ENCODE data around the gene IDI1.
"Not testable (repeated sequence)": the region's sequence is repeated elsewhere in the genome, so short reads cannot be mapped to it uniquely, and the experiment has no call there.

IDI1 gene

GRCh38 chr10:1063232-1063865, 14.4 kb upstream of the IDI1 start:
- peak in 3 of 4 experiments; percentile 45 to 55 (median 46) for DNase-seq

GRCh38 chr10:1061930-1062774, 13.2 kb upstream of the IDI1 start:
- no peak for DNase-seq

DNA sequence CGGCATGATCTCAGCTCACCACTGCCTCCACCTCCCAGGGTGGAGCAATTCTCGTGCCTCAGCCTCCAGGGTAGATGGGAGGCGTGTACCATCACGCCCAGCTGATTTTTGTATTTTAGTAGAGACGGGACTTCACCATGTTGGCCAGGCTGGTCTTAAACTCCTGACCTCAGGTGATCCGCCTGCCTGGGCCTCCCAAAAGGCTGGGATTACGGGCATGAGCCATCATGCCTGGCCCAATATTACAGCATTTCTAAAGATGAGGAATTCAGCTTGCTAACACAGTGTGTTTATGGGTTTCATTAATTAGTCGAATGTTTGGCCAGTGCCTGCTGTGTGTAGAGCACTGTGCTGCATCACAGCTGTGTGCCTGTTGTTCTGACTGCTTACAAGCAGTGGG, 11.0 kb upstream of the IDI1 start:
- no peak for DNase-seq

DNA sequence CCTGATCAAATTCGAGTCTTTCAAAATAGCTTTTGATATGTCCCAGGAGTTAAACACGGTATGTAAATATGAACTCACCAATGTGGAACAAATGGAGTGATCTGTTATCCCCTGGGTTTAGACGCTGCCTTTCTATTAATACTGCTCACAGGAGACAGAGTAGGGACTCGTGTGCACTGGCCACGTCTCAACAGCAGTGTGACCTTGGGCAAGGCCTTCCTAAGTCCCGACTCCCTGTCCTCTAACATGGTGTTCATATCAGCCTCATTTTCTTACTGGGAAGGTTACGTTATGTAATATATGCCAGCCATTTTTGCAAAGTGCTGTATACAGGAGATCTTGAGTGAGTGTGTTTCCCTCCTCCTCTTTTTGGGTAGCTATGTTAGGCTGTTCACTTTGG, 9.1 kb upstream of the IDI1 start:
- DNase-seq = no peak

DNA sequence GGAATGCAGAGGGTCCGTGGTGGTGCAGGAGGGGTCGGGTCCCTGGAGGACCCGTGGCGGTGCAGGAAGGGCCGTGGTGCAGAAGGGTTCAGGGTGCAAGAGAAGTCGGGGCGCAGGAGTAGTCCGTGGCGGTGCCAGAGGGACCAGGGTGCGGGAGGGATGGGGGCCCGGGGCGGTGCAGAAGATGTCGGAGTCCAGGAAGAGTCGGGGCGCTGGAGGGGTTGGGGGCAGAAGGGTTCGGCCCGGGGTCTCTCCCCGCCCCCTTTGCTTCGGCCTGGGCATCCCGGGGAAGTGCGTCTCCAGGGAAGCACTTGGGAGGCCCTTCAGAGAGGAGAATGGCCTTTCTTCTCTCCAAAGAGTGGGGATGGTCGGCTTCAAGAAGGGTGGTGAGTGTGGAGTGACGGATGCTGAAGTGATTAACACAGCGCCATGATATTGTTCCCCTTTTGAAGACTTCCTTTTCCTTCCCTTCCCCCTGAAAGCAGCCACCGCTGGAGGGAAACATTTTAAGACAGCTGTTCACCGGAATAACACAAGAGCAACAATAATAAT, 8.3 kb upstream of the IDI1 start:
- peak; percentile 75 to 87 (median 82) for DNase-seq

- DNase-seq = peak; percentile 89 to 95 (median 92)
Measured at GRCh38 chr10:1056326-1057105, 7.6 kb upstream of the IDI1 start, which contains the start of gene WDR37. TSS of gene WDR37 (plus strand) at chr10:1056385. CDS start at chr10:1072156, 15,771 bp downstream.

DNA sequence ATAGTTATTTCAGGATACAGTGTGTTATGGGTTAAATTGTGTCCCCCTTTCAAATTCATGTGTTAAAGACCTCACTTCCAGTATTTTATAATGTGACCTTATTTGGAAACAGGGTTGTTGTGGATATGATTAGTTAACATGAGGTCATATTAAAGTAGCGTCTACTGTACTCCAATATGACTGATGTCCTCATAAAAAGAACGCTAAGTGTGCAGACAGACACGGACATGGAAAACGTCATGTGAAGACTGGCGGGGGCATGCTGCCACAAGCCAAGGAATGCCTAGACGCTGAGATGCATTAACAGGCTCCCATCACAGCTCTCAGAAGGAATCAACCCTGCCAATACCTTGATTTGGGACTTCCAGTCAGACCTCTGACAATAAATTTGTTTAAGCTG, 5.8 kb upstream of the IDI1 start:
- no peak for DNase-seq

GRCh38 chr10:1050554-1050953, 1.6 kb upstream of the IDI1 start:
- DNase-seq = peak; percentile 39 to 72 (median 61)

- no peak for DNase-seq
Measured at GRCh38 chr10:1050145-1050544, 1.2 kb upstream of the IDI1 start.

DNA sequence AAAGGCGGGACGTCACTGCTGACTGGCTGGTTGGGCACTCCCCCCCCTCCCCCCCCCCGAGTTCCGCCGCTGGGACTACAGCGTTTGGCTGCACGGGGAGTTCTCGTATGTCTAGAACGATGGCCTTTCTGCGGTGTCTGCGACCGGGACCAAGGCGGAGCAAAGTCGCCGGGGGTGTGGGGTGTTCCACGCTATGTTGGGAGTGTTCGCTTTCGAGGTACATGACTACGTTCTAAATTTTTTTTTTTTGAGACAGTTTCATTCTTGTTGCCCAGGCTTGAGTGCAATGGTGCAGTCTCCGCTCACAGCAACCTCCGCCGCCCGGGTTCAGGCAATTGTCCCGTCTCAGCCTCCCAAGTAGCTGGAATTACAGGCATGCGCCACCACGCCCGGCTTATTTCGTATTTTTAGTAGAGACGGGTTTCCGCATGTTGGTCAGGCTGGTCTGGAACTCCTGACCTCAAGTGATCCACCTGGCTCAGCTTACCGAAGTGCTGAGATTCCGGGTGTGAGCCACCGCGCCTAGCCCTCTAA, 573 bp upstream of the IDI1 start:
- no peak for DNase-seq

DNA sequence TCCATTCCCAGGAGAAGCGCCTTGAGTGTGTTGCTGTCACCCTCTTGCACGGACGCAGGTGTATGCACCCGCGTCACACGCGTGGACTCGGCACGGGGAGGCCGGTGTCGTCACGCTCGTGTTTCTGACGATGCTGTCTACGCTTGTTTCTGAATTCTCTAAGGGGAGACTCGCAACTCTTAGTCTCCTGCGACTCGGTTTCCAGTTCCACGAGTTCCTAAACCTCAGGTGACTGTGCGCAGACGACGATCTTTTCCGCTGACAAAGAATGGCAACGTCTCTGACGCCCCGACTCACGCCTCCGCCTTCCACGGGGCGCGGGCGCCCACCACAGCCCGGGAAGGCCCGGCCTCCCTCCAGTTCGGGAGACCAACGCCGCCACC, 579 bp downstream of the IDI1 start:
- peak in 2 of 4 experiments; percentile 79 to 81 for DNase-seq

DNA sequence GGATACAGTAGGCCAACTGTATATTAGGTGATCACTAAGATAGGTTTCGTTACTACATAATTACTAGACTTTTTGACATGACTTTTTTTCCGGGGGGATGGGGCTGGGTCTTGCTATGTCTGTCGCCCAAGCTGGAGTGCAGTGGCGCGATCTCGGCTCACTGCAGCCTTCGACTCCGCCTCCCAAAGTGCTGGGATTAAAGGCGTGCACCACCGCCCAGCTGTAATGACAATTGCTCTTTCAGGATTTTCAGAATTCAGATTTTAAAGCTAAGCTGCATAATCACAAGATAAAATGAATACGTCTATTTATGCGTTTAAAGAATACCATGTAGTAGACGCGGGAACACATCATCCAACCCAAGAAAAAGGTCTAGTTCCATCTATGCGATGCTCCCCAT, 982 bp downstream of the IDI1 start:
- peak; percentile 23 to 45 (median 34) for DNase-seq

DNA sequence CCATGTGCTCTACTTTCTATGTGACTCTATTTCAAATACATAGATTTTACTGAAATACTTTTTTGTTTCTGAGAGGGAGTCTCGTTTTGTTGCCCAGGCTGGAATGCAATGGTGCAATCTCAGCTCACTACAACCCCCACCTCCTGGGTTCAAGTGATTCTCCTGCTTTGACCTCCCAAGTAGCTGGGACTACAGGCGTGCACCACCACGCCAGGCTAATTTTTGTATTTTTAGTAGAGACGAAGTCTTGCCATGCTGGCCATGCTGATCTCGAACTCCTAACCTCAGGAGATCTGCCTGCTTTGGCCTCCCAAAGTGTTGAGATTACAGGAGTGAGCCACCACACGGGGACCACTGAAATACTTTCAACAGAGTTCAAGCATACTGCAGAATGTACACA, 3.5 kb downstream of the IDI1 start:
- no peak for DNase-seq

DNA sequence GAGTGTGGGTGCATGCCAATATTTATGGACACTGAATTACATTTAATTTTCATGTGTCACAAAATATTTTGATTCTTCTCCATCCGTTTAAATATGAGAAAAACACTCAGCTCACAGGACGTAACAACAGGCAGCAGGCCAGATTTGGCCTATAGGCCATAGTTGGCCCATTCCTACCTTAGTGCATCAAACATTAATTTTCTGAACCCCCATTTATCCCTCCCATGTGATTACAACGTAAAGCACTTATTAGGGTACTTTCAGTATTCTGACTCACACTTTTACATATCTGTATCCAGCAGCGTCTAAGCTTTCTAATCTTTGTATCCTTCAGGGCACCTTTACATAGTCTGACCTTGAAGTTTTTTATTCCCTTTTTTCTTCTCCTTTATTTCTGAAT, 4.0 kb downstream of the IDI1 start:
- no peak for DNase-seq

- DNase-seq = no peak
Measured at GRCh38 chr10:1044146-1044545, 4.8 kb downstream of the IDI1 start.

GRCh38 chr10:1043532-1043995, 5.4 kb downstream of the IDI1 start:
- peak; percentile 70 to 79 (median 76) for DNase-seq

DNA sequence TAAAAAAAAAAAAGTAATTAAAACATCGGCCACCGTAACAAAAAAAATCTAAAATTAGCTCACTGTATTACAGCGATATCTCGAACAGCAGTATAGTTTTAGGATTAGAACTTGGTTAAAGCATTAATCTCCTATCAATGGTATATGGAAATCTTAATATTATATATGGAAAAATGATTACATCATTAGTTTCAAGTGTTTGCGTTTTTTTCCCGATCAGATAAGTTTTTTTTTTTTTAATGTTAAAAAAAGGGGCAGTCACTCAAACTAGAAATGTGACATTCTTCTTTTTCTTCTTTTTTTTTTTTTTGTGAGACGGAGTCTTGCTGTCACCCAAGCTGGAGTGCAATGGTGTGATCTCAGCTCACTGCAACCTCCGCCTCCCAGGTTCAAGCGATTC, 7.4 kb downstream of the IDI1 start:
- no peak for DNase-seq

DNA sequence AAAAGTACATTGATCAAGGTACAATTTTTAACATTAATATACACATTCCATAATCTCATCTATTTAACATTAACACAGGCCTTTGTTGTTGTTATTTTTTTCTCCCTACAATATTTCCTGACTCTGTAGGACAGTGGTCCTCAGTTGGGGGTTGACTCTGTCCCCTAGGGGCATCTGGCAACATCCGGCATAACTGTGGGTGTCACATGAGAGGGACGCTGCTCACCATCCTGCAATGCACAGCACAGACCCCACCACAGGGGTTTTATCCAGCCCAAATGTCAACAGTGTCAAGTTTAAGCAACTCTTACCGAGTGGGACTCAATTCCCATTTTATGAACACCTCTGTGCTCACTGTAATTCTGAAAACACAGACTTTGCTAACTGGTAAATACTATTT, 8.8 kb downstream of the IDI1 start:
- no peak for DNase-seq

DNA sequence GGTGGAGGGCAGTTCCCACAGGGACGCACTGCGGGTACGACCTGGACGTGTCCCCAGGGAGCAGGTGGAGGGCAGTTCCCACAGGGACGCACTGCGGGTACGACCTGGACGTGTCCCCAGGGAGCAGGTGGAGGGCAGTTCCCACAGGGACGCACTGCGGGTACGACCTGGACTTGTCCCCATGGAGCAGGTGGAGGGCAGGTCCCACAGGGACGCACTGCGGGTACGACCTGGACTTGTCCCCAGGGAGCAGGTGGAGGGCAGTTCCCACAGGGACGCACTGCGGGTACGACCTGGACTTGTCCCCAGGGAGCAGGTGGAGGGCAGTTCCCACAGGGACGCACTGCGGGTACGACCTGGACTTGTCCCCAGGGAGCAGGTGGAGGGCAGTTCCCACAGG, 10.2 kb downstream of the IDI1 start:
- DNase-seq = not testable (repeated sequence)

GRCh38 chr10:1037098-1037497, 11.8 kb downstream of the IDI1 start:
- no peak for DNase-seq

DNA sequence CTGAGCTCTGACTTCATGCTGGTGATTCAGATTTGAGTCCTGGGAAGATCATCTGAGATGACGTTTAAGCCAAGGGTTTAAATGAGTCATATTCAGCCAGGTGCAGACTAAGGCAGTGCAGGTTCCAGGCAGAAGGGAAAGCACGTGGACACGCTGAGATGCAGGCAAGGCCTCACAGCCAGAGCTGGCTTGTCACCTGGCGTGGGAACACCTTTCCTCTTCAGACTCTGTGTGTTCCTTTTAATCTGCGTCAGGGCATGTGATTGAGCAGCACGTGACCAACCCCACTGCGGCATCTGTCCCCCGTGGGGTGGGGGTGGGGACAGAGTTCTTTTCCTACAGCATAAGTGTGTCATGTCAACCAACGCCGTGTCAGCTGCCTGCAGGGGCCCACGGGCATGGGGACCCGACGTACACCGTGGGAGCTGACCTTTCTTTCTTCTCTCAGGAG, 12.6 kb downstream of the IDI1 start:
- no peak for DNase-seq

GRCh38 chr10:1035201-1035600, 13.7 kb downstream of the IDI1 start:
- DNase-seq = no peak

DNA sequence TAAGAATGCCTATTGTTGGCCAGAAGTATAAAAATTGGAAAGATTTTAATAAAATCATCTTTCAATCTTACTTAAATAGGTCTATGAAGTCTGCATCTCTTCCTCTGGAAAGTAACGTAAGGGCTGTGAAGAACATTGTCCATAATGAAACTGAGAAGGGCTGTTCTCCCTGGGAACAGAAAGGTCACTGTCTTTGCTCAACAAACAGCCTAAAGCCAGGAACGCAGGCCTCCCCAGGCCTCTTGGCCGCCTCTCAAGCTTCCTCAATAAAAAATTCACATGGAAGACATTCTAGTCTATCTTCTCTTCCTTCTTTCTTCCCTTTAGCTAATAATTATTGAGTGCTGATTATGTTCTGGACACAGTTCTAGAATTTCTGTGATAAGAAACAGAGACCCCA, 14.2 kb downstream of the IDI1 start:
- no peak for DNase-seq
